A549 (cell line): ENCODE measurements around the gene CCDC137. TPM values are rescaled to one million over a fixed set of nuclear protein-coding genes. Genes with fewer than 3 reads are reported as not detected.

ENCODE experiments used
- ATAC-seq, 2 experiments: fragments of 200-7000 bp in 1 of 2; fragments of >200 bp in 1 of 2; cut with Nextera tagmentation in 1 of 2; cut with Tn5 transposase in 1 of 2; 3 replicates each; pipeline versions ENCODE4 v1.8.0 to v1.9.1; 2018 to 2020; ENCODE audit warnings: mild to moderate bottlenecking in 1 of 2, moderate library complexity in 1 of 2
- CTCF ChIA-PET: fragments of 300-600 bp; sonication (Branson Sonifier 250); formaldehyde crosslinking; extraction: SDS; loops from one replicate; lab custom pipeline; 2021; ENCODE audit warnings: antibody characterized with exemption, inconsistent platforms; lab: Yijun Ruan, JAX
- POLR2A ChIA-PET: fragments of 350-600 bp; formaldehyde crosslinking; extraction: SDS; loops from one replicate; lab custom pipeline; 2021; ENCODE audit warnings: antibody characterized with exemption, inconsistent platforms; lab: Yijun Ruan, JAX
- DNase-seq, 2 experiments: peaks; one replicate each; pipeline versions ENCODE4 v3.0.0 to v3.0.0-alpha.2; 2011 to 2016; ENCODE audit warnings: low read depth in 1 of 2, low spot score in 1 of 2
- FAIRE-seq: peaks from 2 replicates; lab custom pipeline; 2011; peaks lifted over from hg19 to GRCh38; lab: Jason Lieb, UNC
- H3K27ac ChIP-seq, 2 experiments: fragments of >200 bp; sonication (Bioruptor Twin); formaldehyde crosslinking; 3 replicates each; pipeline ENCODE4 v1.5.1; 2016 to 2017
- H3K4me1 ChIP-seq: fragments of >200 bp; sonication (Bioruptor Twin); formaldehyde crosslinking; 3 replicates; pipeline ENCODE4 v1.6.1; 2016
- H3K4me2 ChIP-seq: fragments of >200 bp; sonication (Bioruptor Twin); formaldehyde crosslinking; 3 replicates; pipeline ENCODE4 v1.6.1; 2016
- H3K4me3 ChIP-seq: fragments of >200 bp; sonication (Bioruptor Twin); formaldehyde crosslinking; 3 replicates; pipeline ENCODE4 v1.5.1; 2016
- H3K9me3 ChIP-seq: fragments of >200 bp; sonication (Bioruptor Twin); formaldehyde crosslinking; 3 replicates; pipeline ENCODE4 v1.6.1; 2016
- CBX2 ChIP-seq: fragments of 200-600 bp; sonication (generic); IDR thresholded peaks from 2 replicates; pipeline ENCODE4 v1.6.1; 2016; ENCODE audit warnings: low read depth, mild to moderate bottlenecking, borderline replicate concordance
- CBX8 ChIP-seq: fragments of 200-600 bp; sonication (generic); IDR thresholded peaks from 2 replicates; pipeline ENCODE4 v1.6.1; 2016
- CEBPB ChIP-seq, 2 experiments: fragments of >200 bp in 1 of 2; sonication (Bioruptor Twin) in 1 of 2; formaldehyde crosslinking in 1 of 2; IDR thresholded peaks; 2 replicates each; pipeline ENCODE4 v1.6.1; 2012 to 2016
- FOSB ChIP-seq: fragments of 250-450 bp; sonication (Bioruptor Pico); IDR thresholded peaks from 2 replicates; pipeline ENCODE4 v1.5.0; 2020; ENCODE audit warnings: mild to moderate bottlenecking, moderate library complexity
- FOSL2 ChIP-seq, 2 experiments: fragments of 450-650 bp in 1 of 2; fragments of >200 bp in 1 of 2; sonication (Bioruptor Twin) in 1 of 2; formaldehyde crosslinking; IDR thresholded peaks; 2 replicates each; pipeline versions ENCODE4 v1.5.0 to v1.6.1; 2016 to 2020; ENCODE audit warnings: mild to moderate bottlenecking in 1 of 2, moderate library complexity in 1 of 2
- HES2 ChIP-seq: fragments of >200 bp; sonication (Bioruptor Twin); formaldehyde crosslinking; IDR thresholded peaks from 2 replicates; pipeline ENCODE4 v1.6.1; 2016
- HOXB5 ChIP-seq: fragments of 250-450 bp; sonication (Bioruptor Pico); IDR thresholded peaks from 2 replicates; pipeline ENCODE4 v1.5.0; 2020; ENCODE audit warnings: mild to moderate bottlenecking, moderate library complexity
- JUNB ChIP-seq: fragments of >200 bp; sonication (Bioruptor Twin); formaldehyde crosslinking; IDR thresholded peaks from 2 replicates; pipeline ENCODE4 v1.6.1; 2016
- KDM5A ChIP-seq: fragments of 200-600 bp; sonication (generic); IDR thresholded peaks from 2 replicates; pipeline ENCODE4 v1.6.1; 2016; ENCODE audit warnings: antibody characterized with exemption, mild to moderate bottlenecking
- MAZ ChIP-seq: fragments of 150-350 bp; IDR thresholded peaks from 2 replicates; pipeline ENCODE4 v1.6.1; 2014; ENCODE audit warnings: antibody characterized with exemption, low read depth, low read length, borderline replicate concordance
- NPAS2 ChIP-seq: fragments of 250-450 bp; sonication (Bioruptor Pico); IDR thresholded peaks from 2 replicates; pipeline ENCODE4 v1.8.0; 2022; ENCODE audit warnings: mild to moderate bottlenecking, moderate library complexity, borderline replicate concordance
- NR3C1 ChIP-seq: fragments of >200 bp; sonication (Bioruptor Twin); formaldehyde crosslinking; IDR thresholded peaks from 3 replicates; pipeline ENCODE4 v1.6.1; 2017
- POLR2AphosphoS2 ChIP-seq: conservative IDR thresholded peaks from 2 replicates; pipeline ENCODE4 v1.6.1; 2012; ENCODE audit warnings: low read length, improper control_type of control experiment, inconsistent platforms
- RAD21 ChIP-seq, 2 experiments: fragments of >200 bp in 1 of 2; sonication (Bioruptor Twin) in 1 of 2; formaldehyde crosslinking in 1 of 2; IDR thresholded peaks in 1 of 2; conservative IDR thresholded peaks in 1 of 2; 2 replicates in 1 of 2; 3 replicates in 1 of 2; pipeline ENCODE4 v1.6.1; 2012 to 2018; ENCODE audit warnings: inconsistent platforms in 1 of 2
- RFX5 ChIP-seq: fragments of 450-650 bp; IDR thresholded peaks from 2 replicates; pipeline ENCODE4 v1.7.1; 2014; ENCODE audit warnings: antibody characterized with exemption, mild to moderate bottlenecking, moderate library complexity
- SMC3 ChIP-seq: fragments of >200 bp; sonication (Bioruptor Twin); formaldehyde crosslinking; IDR thresholded peaks from 3 replicates; pipeline ENCODE4 v1.6.1; 2018; ENCODE audit warnings: inconsistent platforms
- TFCP2L1 ChIP-seq: fragments of 250-450 bp; sonication (Bioruptor Pico); IDR thresholded peaks from 2 replicates; pipeline ENCODE4 v1.5.0; 2021; ENCODE audit warnings: mild to moderate bottlenecking
- TP53 ChIP-seq: fragments of 250-450 bp; sonication (Bioruptor Pico); IDR thresholded peaks from 2 replicates; pipeline ENCODE4 v1.5.0; 2021; ENCODE audit warnings: mild to moderate bottlenecking, moderate library complexity
- ZNF302 ChIP-seq: fragments of 250-450 bp; sonication (Bioruptor Pico); IDR thresholded peaks from 2 replicates; pipeline ENCODE4 v1.9.0; 2021; ENCODE audit warnings: inconsistent platforms, mild to moderate bottlenecking, moderate library complexity
- WGBS: methylation state at CpG from one replicate; pipeline ENCODE4 v1.1.6; 2017; ENCODE audit errors: missing lambda C conversion rate; 5-methylcytosine and 5-hydroxymethylcytosine counted together
- polyA plus RNA-seq, 4 experiments: library from polyadenylated mRNA; depleted of rRNA in 3 of 4; stranded (reverse); fragments of >200 nt; fragmentation: RNase III in 1 of 4; extraction: RNeasy Plus Mini Kit Qiagen cat#74134 plus additional on column Dnase treatment in 1 of 4; gene quantifications; 2 replicates in 3 of 4; 3 replicates in 1 of 4; pipeline ENCODE4 v1.2.3, GENCODE V29; 2011 to 2017
- TF ChIP-seq, protein P1 (sequence below): IDR thresholded peaks from 2 replicates; pipeline ENCODE4 v1.6.1; 2012
- TF ChIP-seq, protein P2 (sequence below): fragments of 250-450 bp; sonication (Bioruptor Pico); IDR thresholded peaks from 2 replicates; pipeline ENCODE4 v1.5.0; 2021; ENCODE audit warnings: mild to moderate bottlenecking, moderate library complexity, borderline replicate concordance
- TF ChIP-seq, protein P3 (sequence below): fragments of >200 bp; sonication (Bioruptor Twin); formaldehyde crosslinking; IDR thresholded peaks from 3 replicates; pipeline ENCODE4 v1.6.1; 2016
- TF ChIP-seq, protein P4 (sequence below): fragments of 150-350 bp; IDR thresholded peaks from 2 replicates; pipeline ENCODE4 v1.6.1; 2014; ENCODE audit warnings: low read depth, mild to moderate bottlenecking, low read length

The CCDC137 gene
- polyA plus RNA-seq, 2 of the 4 experiments (the other 2 are of a cell fraction), result 22.6 to 55.0 TPM

DNA sequence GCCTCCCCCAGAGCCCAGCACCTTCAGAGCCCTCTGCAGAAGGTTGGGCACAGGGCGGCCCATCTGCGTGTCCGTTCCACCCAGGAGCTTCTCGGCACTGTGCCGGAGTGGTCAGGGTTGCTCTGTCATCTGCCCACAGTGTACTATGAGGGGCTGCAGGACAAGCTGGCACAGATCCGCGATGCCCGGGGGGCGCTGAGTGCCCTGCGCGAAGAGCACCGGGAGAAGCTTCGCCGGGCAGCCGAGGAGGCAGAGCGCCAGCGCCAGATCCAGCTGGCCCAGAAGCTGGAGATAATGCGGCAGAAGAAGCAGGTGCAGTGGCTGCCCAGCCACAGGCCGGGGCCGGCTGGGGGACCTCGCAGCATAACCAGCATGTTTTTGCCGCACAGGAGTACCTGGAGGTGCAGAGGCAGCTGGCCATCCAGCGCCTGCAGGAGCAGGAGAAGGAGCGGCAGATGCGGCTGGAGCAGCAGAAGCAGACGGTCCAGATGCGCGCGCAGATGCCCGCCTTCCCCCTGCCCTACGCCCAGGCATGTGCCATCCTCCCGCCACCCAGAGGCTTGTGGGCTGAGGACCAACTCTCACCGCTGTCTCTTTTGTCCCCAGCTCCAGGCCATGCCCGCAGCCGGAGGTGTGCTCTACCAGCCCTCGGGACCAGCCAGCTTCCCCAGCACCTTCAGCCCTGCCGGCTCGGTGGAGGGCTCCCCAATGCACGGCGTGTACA lies 29.8 kb downstream of the CCDC137 start:
- H3K27ac ChIP-seq, result no peak overlapping the region
- H3K4me3 ChIP-seq, result no peak overlapping the region
- 97% methylated on average over 40 of the region's 40 CpGs for WGBS
- CTCF ChIA-PET, result interaction anchor here (0.7 to 5.1 kb wide), 7 partner anchors 8 to 334 kb away, joined by 3 to 54 read pairs (median 4); partner anchors contain the start of genes ARL16 and HGS
- peak in 1 of 2 experiments; percentile 2; a peak in 1 of 6 replicates for ATAC-seq
- no peak overlapping the region for H3K4me2 ChIP-seq
- H3K4me1 ChIP-seq, result peaks cover 9% of the 10 kb centered on the region
- POLR2A ChIA-PET, result interaction anchor here (1.1 to 1.6 kb wide), 2 partner anchors 13 to 15 kb away, joined by 6 to 8 read pairs; partner anchors contain the start of genes ARL16, HGS and SLC25A10
- DNase-seq, result no peak
- TF ChIP-seq, protein P1, sequence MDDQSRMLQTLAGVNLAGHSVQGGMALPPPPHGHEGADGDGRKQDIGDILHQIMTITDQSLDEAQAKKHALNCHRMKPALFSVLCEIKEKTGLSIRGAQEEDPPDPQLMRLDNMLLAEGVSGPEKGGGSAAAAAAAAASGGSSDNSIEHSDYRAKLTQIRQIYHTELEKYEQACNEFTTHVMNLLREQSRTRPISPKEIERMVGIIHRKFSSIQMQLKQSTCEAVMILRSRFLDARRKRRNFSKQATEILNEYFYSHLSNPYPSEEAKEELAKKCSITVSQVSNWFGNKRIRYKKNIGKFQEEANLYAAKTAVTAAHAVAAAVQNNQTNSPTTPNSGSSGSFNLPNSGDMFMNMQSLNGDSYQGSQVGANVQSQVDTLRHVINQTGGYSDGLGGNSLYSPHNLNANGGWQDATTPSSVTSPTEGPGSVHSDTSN, result peak; percentile 42; the same call in 1 of the 2 replicates
- no peak for TF ChIP-seq ZNF302 (CRISPR knock-in tag)
- TF ChIP-seq, all 56 proteins: peak for 1
- H3K9me3 ChIP-seq, result no peaks in the 10 kb centered on the region
- no peak for FAIRE-seq

DNA sequence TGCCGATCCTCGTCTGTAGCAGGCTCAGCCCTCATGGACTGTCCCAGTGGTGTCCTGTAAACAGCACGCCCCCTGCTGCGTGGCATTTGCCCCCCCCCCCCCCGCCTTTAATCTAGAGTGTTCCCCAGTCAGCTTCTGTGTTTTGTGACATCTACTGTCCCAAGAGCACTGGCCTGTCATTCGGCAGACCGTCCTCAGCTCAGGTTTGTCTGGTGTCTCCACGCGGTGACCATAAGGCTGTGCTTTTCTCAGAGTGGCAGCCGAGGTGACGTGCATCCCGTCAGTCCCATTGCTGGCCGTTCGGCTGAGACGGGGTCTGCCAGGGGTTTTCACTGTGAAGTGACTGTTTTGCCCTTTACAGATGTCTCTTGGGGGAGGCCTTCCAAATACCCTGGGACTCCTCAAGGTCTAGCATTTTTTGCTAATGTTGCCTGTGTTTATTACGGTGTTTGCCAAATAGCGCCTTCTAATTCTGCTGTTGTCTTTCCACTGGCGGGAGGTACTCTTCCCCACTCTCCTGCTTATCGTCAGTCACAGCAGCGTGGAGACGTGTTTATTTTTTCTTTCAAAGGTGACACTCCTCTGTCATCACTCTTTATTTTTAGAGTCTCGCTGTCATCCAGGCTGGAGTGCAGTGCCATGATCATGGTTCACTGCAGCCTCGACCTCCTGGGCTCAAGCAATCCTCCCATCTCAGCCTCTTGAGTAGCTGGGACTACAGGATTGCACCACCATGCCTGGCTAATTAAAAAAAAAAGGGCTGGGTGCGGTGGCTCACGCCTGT lies 30.9 kb downstream of the CCDC137 start:
- 92% methylated on average over 24 of the region's 25 CpGs for WGBS
- no peak for FAIRE-seq
- POLR2A ChIA-PET, result no interaction called here

DNA sequence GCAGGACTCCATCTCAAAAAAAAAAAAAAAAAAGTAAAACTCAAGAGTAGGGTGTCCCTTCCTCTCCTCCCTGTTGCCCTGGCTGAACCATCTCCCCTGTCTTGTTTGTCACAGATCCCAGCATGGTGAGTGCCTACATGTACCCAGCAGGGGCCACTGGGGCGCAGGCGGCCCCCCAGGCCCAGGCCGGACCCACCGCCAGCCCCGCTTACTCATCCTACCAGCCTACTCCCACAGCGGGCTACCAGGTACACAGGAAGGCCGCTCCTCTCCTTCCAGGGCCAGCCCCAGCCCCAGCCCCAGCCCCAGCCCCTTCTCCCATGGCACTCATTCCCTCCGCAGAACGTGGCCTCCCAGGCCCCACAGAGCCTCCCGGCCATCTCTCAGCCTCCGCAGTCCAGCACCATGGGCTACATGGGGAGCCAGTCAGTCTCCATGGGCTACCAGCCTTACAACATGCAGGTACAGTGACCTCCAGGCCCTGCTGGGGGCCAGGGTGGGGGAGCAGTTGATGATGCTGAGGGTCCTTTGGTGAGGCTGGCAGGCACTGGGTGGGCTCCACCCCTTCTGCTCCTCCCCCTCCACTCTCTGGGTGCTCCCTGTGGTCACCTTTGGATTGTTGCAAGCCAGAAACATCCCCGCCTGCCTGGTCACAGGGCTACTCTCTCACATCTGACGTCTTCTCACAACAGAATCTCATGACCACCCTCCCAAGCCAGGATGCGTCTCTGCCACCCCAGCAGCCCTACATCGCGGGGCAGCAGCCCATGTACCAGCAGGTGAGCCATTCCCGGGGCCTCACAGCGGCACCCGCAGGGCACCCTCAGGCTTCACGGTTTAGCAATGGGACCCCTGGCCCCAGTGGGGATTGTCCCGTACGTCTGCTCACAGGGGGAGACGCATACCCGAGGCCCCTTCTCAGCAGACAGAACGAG lies 34.1 kb downstream of the CCDC137 start:
- H3K4me3 ChIP-seq, result no peak overlapping the region
- ChIA-PET CTCF (interaction anchor here (0.6 to 2.9 kb wide), 8 partner anchors 10 to 165 kb away, joined by 3 to 19 read pairs (median 6); partner anchors contain the start of genes ARL16 and HGS), POLR2A (interaction anchor here (2.9 to 3.7 kb wide), 2 partner anchors 12 to 16 kb away, joined by 41 to 42 read pairs; partner anchors contain the start of genes ARL16, HGS and SLC25A10)
- H3K4me1 ChIP-seq, result peaks cover 22% of the 10 kb centered on the region
- peak overlapping the region; percentile 90; the same call in 2 of the 3 replicates for H3K4me2 ChIP-seq
- FAIRE-seq (no peak), ATAC-seq (no peak), DNase-seq (no peak)
- WGBS, result 93% methylated on average over 22 of the region's 25 CpGs
- no peak overlapping the region; a peak in 1 of 6 replicates for H3K27ac ChIP-seq
- H3K9me3 ChIP-seq, result no peaks in the 10 kb centered on the region
- TF ChIP-seq, protein P2, sequence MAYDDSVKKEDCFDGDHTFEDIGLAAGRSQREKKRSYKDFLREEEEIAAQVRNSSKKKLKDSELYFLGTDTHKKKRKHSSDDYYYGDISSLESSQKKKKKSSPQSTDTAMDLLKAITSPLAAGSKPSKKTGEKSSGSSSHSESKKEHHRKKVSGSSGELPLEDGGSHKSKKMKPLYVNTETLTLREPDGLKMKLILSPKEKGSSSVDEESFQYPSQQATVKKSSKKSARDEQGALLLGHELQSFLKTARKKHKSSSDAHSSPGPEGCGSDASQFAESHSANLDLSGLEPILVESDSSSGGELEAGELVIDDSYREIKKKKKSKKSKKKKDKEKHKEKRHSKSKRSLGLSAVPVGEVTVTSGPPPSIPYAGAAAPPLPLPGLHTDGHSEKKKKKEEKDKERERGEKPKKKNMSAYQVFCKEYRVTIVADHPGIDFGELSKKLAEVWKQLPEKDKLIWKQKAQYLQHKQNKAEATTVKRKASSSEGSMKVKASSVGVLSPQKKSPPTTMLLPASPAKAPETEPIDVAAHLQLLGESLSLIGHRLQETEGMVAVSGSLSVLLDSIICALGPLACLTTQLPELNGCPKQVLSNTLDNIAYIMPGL (CRISPR knock-in tag), result no peak
- TF ChIP-seq NR3C1 (no peak), MAZ (no peak), FOSB (CRISPR knock-in tag) (no peak), POLR2AphosphoS2 (no peak), NPAS2 (CRISPR knock-in tag) (no peak), HOXB5 (CRISPR knock-in tag) (no peak), CBX2 (no peak), CBX8 (no peak), KDM5A (no peak), SMC3 (no peak), TP53 (CRISPR knock-in tag) (no peak), HES2 (no peak)
- TF ChIP-seq, protein P3, sequence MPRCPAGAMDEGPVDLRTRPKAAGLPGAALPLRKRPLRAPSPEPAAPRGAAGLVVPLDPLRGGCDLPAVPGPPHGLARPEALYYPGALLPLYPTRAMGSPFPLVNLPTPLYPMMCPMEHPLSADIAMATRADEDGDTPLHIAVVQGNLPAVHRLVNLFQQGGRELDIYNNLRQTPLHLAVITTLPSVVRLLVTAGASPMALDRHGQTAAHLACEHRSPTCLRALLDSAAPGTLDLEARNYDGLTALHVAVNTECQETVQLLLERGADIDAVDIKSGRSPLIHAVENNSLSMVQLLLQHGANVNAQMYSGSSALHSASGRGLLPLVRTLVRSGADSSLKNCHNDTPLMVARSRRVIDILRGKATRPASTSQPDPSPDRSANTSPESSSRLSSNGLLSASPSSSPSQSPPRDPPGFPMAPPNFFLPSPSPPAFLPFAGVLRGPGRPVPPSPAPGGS, result no peak

More for the DNA sequence above, 30.9 kb downstream of the CCDC137 start:
- ATAC-seq, result no peak
- H3K9me3 ChIP-seq, result no peaks in the 10 kb centered on the region
- H3K27ac ChIP-seq, result no peak overlapping the region
- H3K4me3 ChIP-seq, result no peak overlapping the region
- peaks cover 16% of the 10 kb centered on the region for H3K4me1 ChIP-seq
- DNase-seq, result no peak
- CTCF ChIA-PET, result interaction anchor here (2.0 to 5.1 kb wide), 3 partner anchors 14 to 21 kb away, joined by 8 to 54 read pairs (median 10); partner anchors contain the start of genes ARL16 and HGS
- TF ChIP-seq RFX5 (no peak), CBX2 (no peak), CEBPB (IDR thresholded peaks at IDR 0.05) (no peak), TP53 (CRISPR knock-in tag) (no peak), JUNB (no peak), FOSL2 (IDR thresholded peaks at IDR 0.05) (no peak), FOSL2 (CRISPR knock-in tag; IDR thresholded peaks at IDR 0.05) (no peak), MAZ (no peak), TFCP2L1 (no peak), RAD21 (conservative IDR thresholded peaks at IDR 0.05 in 1 of 2, IDR thresholded peaks at IDR 0.05 in 1 of 2) (no peak), SMC3 (no peak)
- TF ChIP-seq, protein P4, sequence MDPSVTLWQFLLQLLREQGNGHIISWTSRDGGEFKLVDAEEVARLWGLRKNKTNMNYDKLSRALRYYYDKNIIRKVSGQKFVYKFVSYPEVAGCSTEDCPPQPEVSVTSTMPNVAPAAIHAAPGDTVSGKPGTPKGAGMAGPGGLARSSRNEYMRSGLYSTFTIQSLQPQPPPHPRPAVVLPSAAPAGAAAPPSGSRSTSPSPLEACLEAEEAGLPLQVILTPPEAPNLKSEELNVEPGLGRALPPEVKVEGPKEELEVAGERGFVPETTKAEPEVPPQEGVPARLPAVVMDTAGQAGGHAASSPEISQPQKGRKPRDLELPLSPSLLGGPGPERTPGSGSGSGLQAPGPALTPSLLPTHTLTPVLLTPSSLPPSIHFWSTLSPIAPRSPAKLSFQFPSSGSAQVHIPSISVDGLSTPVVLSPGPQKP, result no peak
- H3K4me2 ChIP-seq, result no peak overlapping the region
